Activated T-cell treated with anti-CD3 and anti-CD28 coated beads, Interleukin-2, amount 50 U/mL, for 24 hours (primary cell): ENCODE data around the gene LENG1.
"Not testable (repeated sequence)": the region's sequence is repeated elsewhere in the genome, so short reads cannot be mapped to it uniquely, and the experiment has no call there.

Source experiments
- DNase-seq: peaks from one replicate; pipeline ENCODE4 v3.0.0-alpha.2; 2020
- H3K27ac Mint-ChIP-seq: 2 replicates; pipeline ENCODE4 v1.8.0; 2020; ENCODE audit warnings: mild to moderate bottlenecking, mixed read lengths
- H3K27me3 Mint-ChIP-seq: 2 replicates; pipeline ENCODE4 v1.8.0; 2020; ENCODE audit warnings: mixed read lengths
- H3K36me3 Mint-ChIP-seq: 2 replicates; pipeline ENCODE4 v1.8.0; 2020; ENCODE audit warnings: low read depth, mixed read lengths
- H3K4me1 Mint-ChIP-seq: 2 replicates; pipeline ENCODE4 v1.8.0; 2020; ENCODE audit warnings: low read depth, mixed read lengths
- H3K4me3 Mint-ChIP-seq: 2 replicates; pipeline ENCODE4 v1.8.0; 2020; ENCODE audit warnings: mild to moderate bottlenecking, moderate library complexity, mixed read lengths
- H3K9me3 Mint-ChIP-seq: 2 replicates; pipeline ENCODE4 v1.8.0; 2020; ENCODE audit warnings: mixed read lengths

LENG1 gene

DNA sequence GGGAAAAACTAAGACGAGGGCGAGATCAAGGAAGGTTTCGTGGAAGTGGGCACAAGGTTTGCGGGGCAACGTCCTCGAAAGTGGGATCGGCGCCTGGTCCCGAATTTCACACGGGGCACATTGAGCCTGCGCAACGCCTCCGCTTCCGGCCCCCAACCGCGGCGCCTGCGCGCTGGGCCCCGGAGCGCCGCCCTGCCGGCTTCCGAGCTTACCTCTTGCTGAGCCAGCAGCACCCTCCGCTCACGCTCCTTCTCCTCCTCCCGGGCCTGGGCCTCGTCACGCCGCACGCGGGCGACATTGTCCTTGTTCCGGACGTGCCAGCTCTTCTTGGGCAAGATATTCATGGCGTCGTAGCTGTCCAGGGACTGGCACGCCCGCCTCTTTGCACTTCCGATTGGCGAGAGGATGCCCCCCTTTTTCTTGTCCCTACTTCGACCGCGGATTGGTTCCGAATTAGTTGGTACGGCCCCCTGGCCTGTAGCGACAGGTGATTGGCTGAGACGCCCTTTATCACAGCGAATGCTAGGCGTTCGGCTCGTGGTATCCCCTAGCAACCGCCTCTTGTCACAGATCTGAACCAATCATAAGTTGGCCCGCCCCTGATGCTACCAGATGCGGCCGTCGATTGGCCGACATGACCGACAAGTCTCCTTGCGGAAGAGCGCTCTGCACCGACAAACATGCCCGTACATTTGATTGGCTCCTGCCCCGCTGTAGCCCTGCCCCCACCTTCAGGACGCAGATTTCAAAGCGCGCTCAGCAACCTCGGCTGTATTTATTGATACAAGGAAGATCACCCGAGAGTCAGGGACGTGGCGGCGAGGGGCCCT, at the start of gene LENG1:
Gene LENG1, minus strand, starts transcription at position 370 of the 830 bp plus-strand sequence. Its CDS starts 26 bp downstream, at position 344.
- Mint-ChIP-seq H3K4me1 (peaks cover 65% of the 10 kb centered on the region), H3K27me3 (peaks cover 8% of the 10 kb centered on the region), H3K4me3 (peak within 1 kb of the TSS; percentile 87), H3K9me3 (no peaks in the 10 kb centered on the region), H3K36me3 (peaks cover 47% of the 10 kb centered on the region), H3K27ac (peak within 1 kb of the TSS; percentile 97)
- peak; percentile 93 for DNase-seq

DNA sequence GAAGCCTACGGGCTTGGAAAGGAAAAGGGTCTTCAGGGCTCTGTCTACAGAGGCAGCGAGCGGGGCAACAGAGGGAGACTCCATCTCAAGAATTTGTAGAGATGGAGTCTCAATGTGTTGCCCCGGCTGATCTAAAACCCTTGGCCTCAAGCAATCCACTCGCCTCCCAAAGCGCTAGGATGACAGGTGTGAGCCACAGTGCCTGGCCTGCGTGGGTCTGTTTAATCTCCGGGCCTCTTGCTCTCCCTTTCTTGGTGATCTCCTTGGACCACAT, 49.2 kb upstream of the LENG1 start:
- DNase-seq = peak; percentile 69
- Mint-ChIP-seq H3K27me3 (no peaks in the 10 kb centered on the region), H3K36me3 (peaks cover 75% of the 10 kb centered on the region), H3K4me3 (peak overlapping the region; percentile 90), H3K4me1 (peaks cover 77% of the 10 kb centered on the region), H3K9me3 (no peaks in the 10 kb centered on the region), H3K27ac (peak overlapping the region; percentile 99)

- Mint-ChIP-seq H3K4me3 (peak overlapping the region; percentile 90), H3K9me3 (no peaks in the 10 kb centered on the region), H3K36me3 (peaks cover 78% of the 10 kb centered on the region), H3K4me1 (peaks cover 83% of the 10 kb centered on the region), H3K27me3 (no peaks in the 10 kb centered on the region), H3K27ac (peak overlapping the region; percentile 99)
- peak; percentile 72 for DNase-seq
These were observed 48.7 kb upstream of the LENG1 start for GRCh38 chr19:54207983-54208783.

DNA sequence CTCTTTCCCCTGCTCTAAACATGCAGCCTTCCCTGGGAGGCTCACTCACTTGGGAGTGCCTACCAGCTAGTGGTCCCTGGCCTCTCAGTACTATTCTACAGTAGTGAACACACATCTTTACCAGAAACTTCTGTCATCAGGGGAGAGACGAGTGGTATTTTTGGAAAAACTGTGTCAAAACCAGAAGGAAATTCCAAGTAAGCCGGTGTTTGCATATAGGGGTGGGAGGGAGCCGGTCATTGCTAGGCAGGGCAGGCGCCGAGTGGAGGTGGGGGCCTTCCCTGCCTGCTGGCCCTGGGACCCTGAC, 48.1 kb upstream of the LENG1 start:
- DNase-seq = no peak
- Mint-ChIP-seq H3K9me3 (no peaks in the 10 kb centered on the region), H3K4me3 (peak overlapping the region; percentile 90), H3K4me1 (peaks cover 88% of the 10 kb centered on the region), H3K27me3 (no peaks in the 10 kb centered on the region), H3K36me3 (peaks cover 78% of the 10 kb centered on the region), H3K27ac (peak overlapping the region; percentile 99)

DNA sequence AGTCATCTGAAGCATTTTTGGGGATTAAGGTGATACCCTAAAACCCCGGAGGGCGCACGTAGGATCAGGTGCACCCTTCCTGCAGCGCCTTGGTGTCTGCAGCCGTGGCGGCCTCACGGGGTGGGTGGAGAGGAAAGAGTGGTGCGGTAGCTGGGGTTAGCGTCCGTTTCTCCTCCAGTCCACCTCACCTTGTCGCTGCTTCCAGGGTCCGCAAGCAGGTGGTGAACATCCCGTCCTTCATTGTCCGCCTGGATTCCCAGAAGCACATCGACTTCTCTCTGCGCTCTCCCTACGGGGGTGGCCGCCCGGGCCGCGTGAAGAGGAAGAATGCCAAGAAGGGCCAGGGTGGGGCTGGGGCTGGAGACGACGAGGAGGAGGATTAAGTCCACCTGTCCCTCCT, 47.7 kb upstream of the LENG1 start:
- H3K9me3 Mint-ChIP-seq, H3K27me3 Mint-ChIP-seq, DNase-seq: not testable (repeated sequence)
- Mint-ChIP-seq H3K4me1 (peaks cover 92% of the 10 kb centered on the region), H3K4me3 (peak overlapping the region; percentile 90), H3K27ac (peak overlapping the region; percentile 99), H3K36me3 (peaks cover 82% of the 10 kb centered on the region)

DNA sequence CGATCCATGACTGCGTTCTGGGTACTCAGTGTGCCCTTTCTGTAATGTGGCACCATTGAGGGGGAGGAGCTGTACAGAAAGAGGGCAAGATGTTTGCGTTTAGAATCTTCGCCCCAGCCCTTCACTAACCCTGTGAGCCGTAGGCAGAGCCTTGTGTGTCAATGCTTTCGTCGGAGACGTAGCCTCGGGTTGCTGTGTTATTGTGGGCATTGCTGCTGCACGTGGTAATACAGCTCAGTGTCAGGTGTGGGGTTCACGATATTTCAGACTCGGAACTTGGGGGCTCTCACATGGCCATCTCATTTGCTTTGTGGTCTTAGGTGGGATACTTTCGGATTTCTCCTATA, 47.3 kb upstream of the LENG1 start:
- Mint-ChIP-seq H3K27ac (peak overlapping the region; percentile 99), H3K4me1 (peaks cover 93% of the 10 kb centered on the region), H3K27me3 (no peaks in the 10 kb centered on the region), H3K4me3 (peak overlapping the region; percentile 90), H3K9me3 (no peaks in the 10 kb centered on the region), H3K36me3 (peaks cover 86% of the 10 kb centered on the region)
- DNase-seq = peak; percentile 31

GRCh38 chr19:54206030-54206830, 46.7 kb upstream of the LENG1 start:
- peak overlapping the region; percentile 90 for H3K4me3 Mint-ChIP-seq

GRCh38 chr19:54204767-54205468, 45.4 kb upstream of the LENG1 start:
- DNase-seq = no peak
- Mint-ChIP-seq H3K4me1 (peaks cover 78% of the 10 kb centered on the region), H3K27me3 (no peaks in the 10 kb centered on the region), H3K27ac (peak overlapping the region; percentile 99), H3K36me3 (peaks cover 89% of the 10 kb centered on the region), H3K9me3 (no peaks in the 10 kb centered on the region), H3K4me3 (peak overlapping the region; percentile 90)

More at GRCh38 chr19:54206030-54206830, 46.7 kb upstream of the LENG1 start:
- H3K27me3 Mint-ChIP-seq = no peaks in the 10 kb centered on the region
- H3K36me3 Mint-ChIP-seq = peaks cover 90% of the 10 kb centered on the region
- peak; percentile 34 for DNase-seq
- H3K9me3 Mint-ChIP-seq = no peaks in the 10 kb centered on the region
- H3K4me1 Mint-ChIP-seq = peaks cover 91% of the 10 kb centered on the region
- peak overlapping the region; percentile 99 for H3K27ac Mint-ChIP-seq

- no peak for DNase-seq
- peaks cover 82% of the 10 kb centered on the region for H3K36me3 Mint-ChIP-seq
- H3K4me1 Mint-ChIP-seq = peaks cover 66% of the 10 kb centered on the region
- H3K27ac Mint-ChIP-seq = peak overlapping the region; percentile 99
- peak overlapping the region; percentile 90 for H3K4me3 Mint-ChIP-seq
- H3K27me3 Mint-ChIP-seq = no peaks in the 10 kb centered on the region
- no peaks in the 10 kb centered on the region for H3K9me3 Mint-ChIP-seq
These were observed 43.7 kb upstream of the LENG1 start for GRCh38 chr19:54203151-54203611.

GRCh38 chr19:54201980-54202379, 42.5 kb upstream of the LENG1 start:
- DNase-seq = peak; percentile 31
- Mint-ChIP-seq H3K4me1 (peaks cover 54% of the 10 kb centered on the region), H3K27me3 (no peaks in the 10 kb centered on the region)

GRCh38 chr19:54201172-54201701, 41.7 kb upstream of the LENG1 start:
- peaks cover 46% of the 10 kb centered on the region for H3K4me1 Mint-ChIP-seq
- H3K36me3 Mint-ChIP-seq = peaks cover 70% of the 10 kb centered on the region
- peak overlapping the region; percentile 90 for H3K4me3 Mint-ChIP-seq

More at GRCh38 chr19:54201980-54202379, 42.5 kb upstream of the LENG1 start:
- H3K36me3 Mint-ChIP-seq = peaks cover 74% of the 10 kb centered on the region
- H3K9me3 Mint-ChIP-seq = no peaks in the 10 kb centered on the region
- H3K4me3 Mint-ChIP-seq = peak overlapping the region; percentile 90
- H3K27ac Mint-ChIP-seq = peak overlapping the region; percentile 99

DNA sequence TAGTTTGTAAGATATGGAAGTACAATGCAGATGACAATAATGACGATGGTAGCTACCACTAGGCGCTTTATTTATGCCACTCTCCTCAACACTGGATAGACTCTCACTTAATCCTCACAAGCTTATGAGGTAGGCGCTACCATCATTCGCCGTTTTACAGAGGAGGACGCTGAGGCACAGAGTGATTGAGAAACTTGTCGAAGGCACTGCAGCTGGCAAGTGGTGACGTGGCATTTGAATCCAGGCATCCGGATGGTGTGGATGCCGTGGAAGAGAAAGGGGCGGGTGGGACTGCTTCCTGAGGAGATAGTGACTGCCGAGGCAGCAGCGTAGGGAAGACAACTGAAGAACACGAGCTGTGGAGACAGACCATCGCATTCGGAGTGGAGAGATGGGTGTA, 39.9 kb upstream of the LENG1 start:
- Mint-ChIP-seq H3K27ac (peak overlapping the region; percentile 90), H3K9me3 (no peaks in the 10 kb centered on the region), H3K27me3 (no peaks in the 10 kb centered on the region), H3K4me3 (peak overlapping the region; percentile 90), H3K4me1 (peaks cover 28% of the 10 kb centered on the region), H3K36me3 (peaks cover 65% of the 10 kb centered on the region)
- no peak for DNase-seq

More at GRCh38 chr19:54201172-54201701, 41.7 kb upstream of the LENG1 start:
- Mint-ChIP-seq H3K27me3 (no peaks in the 10 kb centered on the region), H3K27ac (peak overlapping the region; percentile 99), H3K9me3 (no peaks in the 10 kb centered on the region)
- no peak for DNase-seq

GRCh38 chr19:54197121-54197520, 37.6 kb upstream of the LENG1 start:
- peak overlapping the region; percentile 40 for H3K27ac Mint-ChIP-seq
- H3K4me3 Mint-ChIP-seq = no peak overlapping the region
- DNase-seq = no peak
- H3K27me3 Mint-ChIP-seq = no peaks in the 10 kb centered on the region
- peaks cover 17% of the 10 kb centered on the region for H3K4me1 Mint-ChIP-seq
- H3K9me3 Mint-ChIP-seq = no peaks in the 10 kb centered on the region
- peaks cover 64% of the 10 kb centered on the region for H3K36me3 Mint-ChIP-seq

DNA sequence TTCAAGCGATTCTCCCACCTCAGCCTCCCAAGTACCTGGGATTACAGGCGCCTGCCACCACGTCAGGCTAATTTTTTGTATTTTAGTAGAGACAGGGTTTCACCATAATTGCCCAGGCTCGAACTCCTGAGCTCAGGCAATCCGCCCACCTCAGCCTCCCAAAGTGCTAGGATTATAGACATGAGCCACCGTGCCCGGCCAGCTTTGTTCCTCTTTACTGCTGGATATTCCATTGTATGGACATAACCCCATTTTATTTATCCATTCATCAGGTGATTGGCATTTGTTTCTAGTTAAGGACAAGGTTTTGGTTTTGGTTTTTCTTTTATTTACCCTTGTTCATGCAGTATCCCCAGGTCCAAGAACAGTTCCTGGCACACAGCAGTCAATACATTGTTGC, 37.0 kb upstream of the LENG1 start:
- DNase-seq = no peak
- Mint-ChIP-seq H3K36me3 (peaks cover 64% of the 10 kb centered on the region), H3K27me3 (no peaks in the 10 kb centered on the region), H3K27ac (no peak overlapping the region), H3K9me3 (no peaks in the 10 kb centered on the region), H3K4me1 (peaks cover 23% of the 10 kb centered on the region), H3K4me3 (no peak overlapping the region)
